Fibroblast of gingiva (primary cell): ENCODE results near the gene RNF133.

Experiments
- DNase-seq: peaks from one replicate; pipeline ENCODE4 v3.0.0-alpha.2; 2011; ENCODE audit warnings: low read depth

Gene RNF133

GRCh38 chr7:122699017-122699416, at the start of gene RNF133:
Gene RNF133, minus strand, starts transcription at chr7:122699117. Its CDS starts 199 bp downstream, at chr7:122698918.
- DNase-seq, result no peak

- no peak for DNase-seq
Measured at GRCh38 chr7:122748195-122748594, 49.3 kb upstream of the RNF133 start.

GRCh38 chr7:122746948-122747347, 48.0 kb upstream of the RNF133 start:
- no peak for DNase-seq

GRCh38 chr7:122743211-122743610, 44.3 kb upstream of the RNF133 start:
- no peak for DNase-seq

- no peak for DNase-seq
Measured at GRCh38 chr7:122738947-122739346, 40.0 kb upstream of the RNF133 start.

GRCh38 chr7:122736183-122736582, 37.3 kb upstream of the RNF133 start:
- DNase-seq, result no peak

GRCh38 chr7:122727759-122728158, 28.8 kb upstream of the RNF133 start:
- no peak for DNase-seq

GRCh38 chr7:122727354-122727753, 28.4 kb upstream of the RNF133 start:
- no peak for DNase-seq

GRCh38 chr7:122726881-122727280, 28.0 kb upstream of the RNF133 start:
- DNase-seq, result no peak

- no peak for DNase-seq
Measured at GRCh38 chr7:122724366-122724765, 25.4 kb upstream of the RNF133 start.

GRCh38 chr7:122719010-122719578, 20.2 kb upstream of the RNF133 start:
- DNase-seq, result no peak

GRCh38 chr7:122717356-122718089, 18.6 kb upstream of the RNF133 start:
- no peak for DNase-seq

GRCh38 chr7:122715183-122715582, 16.3 kb upstream of the RNF133 start:
- DNase-seq, result no peak

GRCh38 chr7:122710916-122711315, 12.0 kb upstream of the RNF133 start:
- no peak for DNase-seq

GRCh38 chr7:122709930-122710646, 11.2 kb upstream of the RNF133 start:
- no peak for DNase-seq

GRCh38 chr7:122706836-122707235, 7.9 kb upstream of the RNF133 start:
- no peak for DNase-seq

- no peak for DNase-seq
Measured at GRCh38 chr7:122702872-122703510, 4.1 kb upstream of the RNF133 start, which contains the start of gene RNF148. Gene RNF148, minus strand, starts transcription at chr7:122702922. Its CDS starts 172 bp downstream, at chr7:122702750.

- DNase-seq, result no peak
Measured at GRCh38 chr7:122695816-122696215, 3.1 kb downstream of the RNF133 start.

- no peak for DNase-seq
Measured at GRCh38 chr7:122694697-122695096, 4.2 kb downstream of the RNF133 start.

GRCh38 chr7:122692769-122693309, 6.1 kb downstream of the RNF133 start:
- DNase-seq, result no peak

- no peak for DNase-seq
Measured at GRCh38 chr7:122691569-122692235, 7.2 kb downstream of the RNF133 start.
